HCT116 (cell line): ENCODE measurements around the gene MBD3L5. TPM values are rescaled to one million over a fixed set of nuclear protein-coding genes. Genes with fewer than 3 reads are reported as not detected.

Experiments
- ATAC-seq: fragments of 200-7000 bp; cut with Tn5 transposase; 2 replicates; pipeline ENCODE4 v1.9.1; 2020; ENCODE audit warnings: mild to moderate bottlenecking, moderate library complexity
- BruUV-seq: library from RNA; stranded (reverse); fragments of 400-500 nt; replicated peaks from 2 replicates; lab custom pipeline; 2021; lab: Mats Ljungman, UMichigan
- CTCF ChIA-PET: fragments of 300-600 bp; sonication (Branson Sonifier 250); formaldehyde crosslinking; loops from one replicate; lab custom pipeline; 2021; ENCODE audit warnings: antibody characterized with exemption; lab: Charles Lee
- POLR2A ChIA-PET: fragments of 300-600, 350-600 bp; sonication (Branson Sonifier 250); formaldehyde crosslinking; loops from one replicate; lab custom pipeline; 2021; ENCODE audit warnings: antibody characterized with exemption; lab: Charles Lee
- RAD21 ChIA-PET, 2 experiments: fragments of 300-600 bp; sonication (Branson Sonifier 250); formaldehyde crosslinking; loops; one replicate each; lab custom pipeline; 2023; ENCODE audit warnings: low total read pairs in 2 of 2; ENCODE audit not compliant: uncharacterized antibody in 2 of 2, unreplicated experiment in 2 of 2, low non-redundant PET in 1 of 2; lab: Charles Lee
- DNase-seq: peaks from one replicate; pipeline ENCODE4 v3.0.0-alpha.2; 2010; ENCODE audit warnings: low read depth, low spot score
- H2AFZ ChIP-seq: fragments of 200-600 bp; shearing (Covaris generic), sonication (generic); 2 replicates; pipeline ENCODE4 v1.6.1; 2017; ENCODE audit warnings: low read depth, mixed run types, mixed read lengths, antibody characterized with exemption, low read length; ENCODE audit not compliant: poor library complexity, severe bottlenecking
- H3K27ac ChIP-seq: 2 replicates; pipeline ENCODE4 v1.5.1; 2012; ENCODE audit warnings: low read depth, low read length
- H3K27me3 ChIP-seq: fragments of 200-600 bp; sonication (generic); 2 replicates; pipeline ENCODE4 v1.6.1; 2016; ENCODE audit warnings: mixed run types, low read length, mixed read lengths; ENCODE audit not compliant: insufficient read depth
- H3K36me3 ChIP-seq, 2 experiments: fragments of 200-500 bp in 1 of 2; fragments of 200-600 bp in 1 of 2; sonication (Bioruptor generic) in 1 of 2; sonication (generic) in 1 of 2; 2 replicates each; pipeline versions ENCODE4 v1.5.1 to v1.6.1; 2014 to 2016; ENCODE audit warnings: low read length in 2 of 2, inconsistent platforms in 1 of 2, mixed read lengths in 1 of 2, mixed run types in 1 of 2; ENCODE audit not compliant: insufficient read depth in 2 of 2, control insufficient read depth in 1 of 2
- H3K4me1 ChIP-seq, 2 experiments: fragments of 200-600 bp in 1 of 2; sonication (generic) in 1 of 2; 2 replicates each; pipeline versions ENCODE4 v1.5.1 to v1.6.1; 2012 to 2017; ENCODE audit warnings: low read length in 2 of 2, inconsistent platforms in 1 of 2, mild to moderate bottlenecking in 1 of 2, mixed read lengths in 1 of 2, mixed run types in 1 of 2, moderate library complexity in 1 of 2; ENCODE audit not compliant: insufficient read depth in 2 of 2, control insufficient read depth in 1 of 2
- H3K4me2 ChIP-seq: fragments of 200-600 bp; sonication (generic); 2 replicates; pipeline ENCODE4 v1.6.1; 2017; ENCODE audit warnings: mixed run types, low read length, mixed read lengths
- H3K4me3 ChIP-seq, 2 experiments: fragments of 200-600 bp in 1 of 2; sonication (generic) in 1 of 2; replicated peaks in 1 of 2; 2 replicates each; pipeline ENCODE4 v1.5.1; 2011 to 2016; ENCODE audit warnings: low read length in 2 of 2, control low read depth in 1 of 2, low read depth in 1 of 2, mild to moderate bottlenecking in 1 of 2, mixed read lengths in 1 of 2, mixed run types in 1 of 2
- H3K79me2 ChIP-seq: fragments of 200-600 bp; sonication (generic); 2 replicates; pipeline ENCODE4 v1.6.1; 2017; ENCODE audit warnings: mild to moderate bottlenecking, mixed run types, low read length, moderate library complexity, mixed read lengths; ENCODE audit not compliant: insufficient read depth
- H3K9ac ChIP-seq: fragments of 200-600 bp; sonication (generic); 2 replicates; pipeline ENCODE4 v1.6.1; 2016; ENCODE audit warnings: low read length, mixed read lengths
- H3K9me2 ChIP-seq: fragments of 200-600 bp; sonication (generic), shearing (Covaris generic); 2 replicates; pipeline ENCODE4 v1.6.1; 2017; ENCODE audit warnings: mixed run types, mild to moderate bottlenecking, moderate library complexity; ENCODE audit not compliant: insufficient read depth
- H3K9me3 ChIP-seq, 2 experiments: fragments of 200-500 bp in 1 of 2; fragments of 200-600 bp in 1 of 2; sonication (Bioruptor generic) in 1 of 2; sonication (generic) in 1 of 2; 2 replicates each; pipeline ENCODE4 v1.6.1; 2014 to 2017; ENCODE audit warnings: low read length in 2 of 2, mixed read lengths in 2 of 2, inconsistent platforms in 1 of 2, low read depth in 1 of 2, mild to moderate bottlenecking in 1 of 2, mixed run types in 1 of 2, moderate library complexity in 1 of 2; ENCODE audit not compliant: control insufficient read depth in 1 of 2, insufficient read depth in 1 of 2
- H4K20me1 ChIP-seq: fragments of 200-600 bp; sonication (generic), shearing (Covaris generic); 2 replicates; pipeline ENCODE4 v1.6.1; 2017; ENCODE audit warnings: mixed run types, mild to moderate bottlenecking, moderate library complexity; ENCODE audit not compliant: insufficient read depth
- CBX3 ChIP-seq: IDR thresholded peaks from 2 replicates; pipeline ENCODE4 v1.6.1; 2012; ENCODE audit warnings: low read depth
- CEBPB ChIP-seq: IDR thresholded peaks from 2 replicates; pipeline ENCODE4 v1.6.1; 2012; ENCODE audit warnings: low read depth
- EGR1 ChIP-seq: IDR thresholded peaks from 2 replicates; pipeline ENCODE4 v1.6.1; 2012; ENCODE audit warnings: low read depth
- ELF1 ChIP-seq: IDR thresholded peaks from 2 replicates; pipeline ENCODE4 v1.6.1; 2012; ENCODE audit warnings: low read depth, borderline replicate concordance
- FOSL1 ChIP-seq: IDR thresholded peaks from 2 replicates; pipeline ENCODE4 v1.6.1; 2012; ENCODE audit warnings: low read depth
- JUND ChIP-seq: IDR thresholded peaks from 2 replicates; pipeline ENCODE4 v1.6.1; 2012
- POLR2AphosphoS5 ChIP-seq: IDR thresholded peaks from 2 replicates; pipeline ENCODE4 v1.6.1; 2011; ENCODE audit warnings: mild to moderate bottlenecking, low read depth, low read length, moderate library complexity
- RAD21 ChIP-seq: IDR thresholded peaks from 2 replicates; pipeline ENCODE4 v1.6.1; 2012; ENCODE audit warnings: low read depth, mild to moderate bottlenecking
- YY1 ChIP-seq: IDR thresholded peaks from 2 replicates; pipeline ENCODE4 v1.6.1; 2011; ENCODE audit warnings: low read length, low read depth, moderate library complexity, mild to moderate bottlenecking; ENCODE audit not compliant: insufficient replicate concordance; ENCODE audit errors: extremely low read depth
- ZNF274 ChIP-seq: fragments of 200-500 bp; sonication (Bioruptor generic); IDR thresholded peaks from 2 replicates; pipeline ENCODE4 v1.6.1; 2014; ENCODE audit warnings: mild to moderate bottlenecking, low read depth, low read length, inconsistent platforms
- intact Hi-C: fragments of 100-400 bp; cut with micrococcal nuclease; formaldehyde crosslinking; loops from 2 replicates; pipeline ENCODE4 v1.10.0; 2022
- total RNA-seq: library from RNA; stranded (reverse); gene quantifications from one replicate; pipeline ENCODE4 v1.2.1, GENCODE V29; 2021; ENCODE audit not compliant: unreplicated experiment
- TF ChIP-seq, protein P1 (sequence below), 3 experiments: fragments of 200-600 bp in 1 of 3; sonication (generic) in 1 of 3; IDR thresholded peaks in 2 of 3; conservative IDR thresholded peaks in 1 of 3; 2 replicates each; pipeline ENCODE4 v1.5.1; 2012 to 2017; ENCODE audit warnings: low read depth in 2 of 3, low read length in 2 of 3, antibody characterized with exemption in 1 of 3, borderline replicate concordance in 1 of 3, control low read depth in 1 of 3, mild to moderate bottlenecking in 1 of 3, mixed read lengths in 1 of 3, mixed run types in 1 of 3, moderate library complexity in 1 of 3; ENCODE audit not compliant: insufficient read depth in 1 of 3
- TF ChIP-seq, protein P2 (sequence below): IDR thresholded peaks from 2 replicates; pipeline ENCODE4 v1.6.1; 2012
- TF ChIP-seq, protein P3 (sequence below): IDR thresholded peaks from 2 replicates; pipeline ENCODE4 v1.6.1; 2011; ENCODE audit warnings: mild to moderate bottlenecking, low read length, moderate library complexity; ENCODE audit not compliant: insufficient replicate concordance; ENCODE audit errors: extremely low read depth

The MBD3L5 gene
- total RNA-seq, 1 experiment from 2014 or later = not detected

DNA sequence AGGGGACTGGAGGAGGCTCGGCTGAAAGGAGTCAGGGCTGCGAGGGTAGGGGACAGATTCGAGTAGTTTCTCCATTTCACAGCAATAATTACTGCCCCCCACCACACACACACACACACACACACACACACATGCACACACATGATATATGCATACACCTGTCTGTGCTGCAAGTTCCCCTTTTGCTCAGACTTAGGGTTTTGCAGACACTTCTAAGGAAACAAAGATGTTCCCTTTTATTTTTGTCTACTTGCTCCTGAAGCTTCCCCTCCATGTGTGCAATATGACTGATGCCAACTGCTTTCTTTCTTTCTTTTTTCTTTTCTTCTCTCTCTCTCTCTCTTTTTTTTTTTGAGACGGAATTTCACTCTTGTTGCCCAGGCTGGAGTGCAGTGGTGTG is 22.5 kb upstream of the MBD3L5 start:
- Histone ChIP-seq H4K20me1 (no peaks in the 10 kb centered on the region), H3K4me2 (no peak overlapping the region), H3K27ac (no peak overlapping the region), H3K27me3 (no peaks in the 10 kb centered on the region), H2AFZ (no peak overlapping the region), H3K79me2 (no peaks in the 10 kb centered on the region), H3K9ac (no peak overlapping the region), H3K9me3 (no peaks in the 10 kb centered on the region), H3K4me3 (no peak overlapping the region), H3K4me1 (no peaks in the 10 kb centered on the region), H3K36me3 (no peaks in the 10 kb centered on the region), H3K9me2 (no peaks in the 10 kb centered on the region)
- intact Hi-C loops = no loop called here
- CTCF ChIA-PET = no interaction called here
- no peak for DNase-seq
- BruUV-seq = no TSS peak
- POLR2A ChIA-PET = no interaction called here
- RAD21 ChIA-PET = no interaction called here
- no peak for ATAC-seq
- TF ChIP-seq, protein P1, sequence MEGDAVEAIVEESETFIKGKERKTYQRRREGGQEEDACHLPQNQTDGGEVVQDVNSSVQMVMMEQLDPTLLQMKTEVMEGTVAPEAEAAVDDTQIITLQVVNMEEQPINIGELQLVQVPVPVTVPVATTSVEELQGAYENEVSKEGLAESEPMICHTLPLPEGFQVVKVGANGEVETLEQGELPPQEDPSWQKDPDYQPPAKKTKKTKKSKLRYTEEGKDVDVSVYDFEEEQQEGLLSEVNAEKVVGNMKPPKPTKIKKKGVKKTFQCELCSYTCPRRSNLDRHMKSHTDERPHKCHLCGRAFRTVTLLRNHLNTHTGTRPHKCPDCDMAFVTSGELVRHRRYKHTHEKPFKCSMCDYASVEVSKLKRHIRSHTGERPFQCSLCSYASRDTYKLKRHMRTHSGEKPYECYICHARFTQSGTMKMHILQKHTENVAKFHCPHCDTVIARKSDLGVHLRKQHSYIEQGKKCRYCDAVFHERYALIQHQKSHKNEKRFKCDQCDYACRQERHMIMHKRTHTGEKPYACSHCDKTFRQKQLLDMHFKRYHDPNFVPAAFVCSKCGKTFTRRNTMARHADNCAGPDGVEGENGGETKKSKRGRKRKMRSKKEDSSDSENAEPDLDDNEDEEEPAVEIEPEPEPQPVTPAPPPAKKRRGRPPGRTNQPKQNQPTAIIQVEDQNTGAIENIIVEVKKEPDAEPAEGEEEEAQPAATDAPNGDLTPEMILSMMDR (IDR thresholded peaks at IDR 0.05 in 2 of 3, conservative IDR thresholded peaks at IDR 0.05 in 1 of 3; ENCODE audit: borderline replicate concordance in 1 of 3, insufficient read depth in 1 of 3, low read depth in 2 of 3, low read length in 2 of 3) = no peak
- TF ChIP-seq POLR2AphosphoS5 (no peak), RAD21 (no peak), JUND (no peak), ZNF274 (no peak), CBX3 (no peak), FOSL1 (no peak), CEBPB (no peak), EGR1 (no peak), ELF1 (no peak), YY1 (no peak)
- TF ChIP-seq, protein P2, sequence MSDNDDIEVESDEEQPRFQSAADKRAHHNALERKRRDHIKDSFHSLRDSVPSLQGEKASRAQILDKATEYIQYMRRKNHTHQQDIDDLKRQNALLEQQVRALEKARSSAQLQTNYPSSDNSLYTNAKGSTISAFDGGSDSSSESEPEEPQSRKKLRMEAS = no peak
- TF ChIP-seq, protein P3, sequence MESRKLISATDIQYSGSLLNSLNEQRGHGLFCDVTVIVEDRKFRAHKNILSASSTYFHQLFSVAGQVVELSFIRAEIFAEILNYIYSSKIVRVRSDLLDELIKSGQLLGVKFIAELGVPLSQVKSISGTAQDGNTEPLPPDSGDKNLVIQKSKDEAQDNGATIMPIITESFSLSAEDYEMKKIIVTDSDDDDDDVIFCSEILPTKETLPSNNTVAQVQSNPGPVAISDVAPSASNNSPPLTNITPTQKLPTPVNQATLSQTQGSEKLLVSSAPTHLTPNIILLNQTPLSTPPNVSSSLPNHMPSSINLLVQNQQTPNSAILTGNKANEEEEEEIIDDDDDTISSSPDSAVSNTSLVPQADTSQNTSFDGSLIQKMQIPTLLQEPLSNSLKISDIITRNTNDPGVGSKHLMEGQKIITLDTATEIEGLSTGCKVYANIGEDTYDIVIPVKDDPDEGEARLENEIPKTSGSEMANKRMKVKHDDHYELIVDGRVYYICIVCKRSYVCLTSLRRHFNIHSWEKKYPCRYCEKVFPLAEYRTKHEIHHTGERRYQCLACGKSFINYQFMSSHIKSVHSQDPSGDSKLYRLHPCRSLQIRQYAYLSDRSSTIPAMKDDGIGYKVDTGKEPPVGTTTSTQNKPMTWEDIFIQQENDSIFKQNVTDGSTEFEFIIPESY = no peak
